IgD-negative memory B cell (primary cell): ENCODE results near the gene UBALD2. TPM values are rescaled to one million over a fixed set of nuclear protein-coding genes. Genes with fewer than 3 reads are reported as not detected.
"Not testable (repeated sequence)": the region's sequence is repeated elsewhere in the genome, so short reads cannot be mapped to it uniquely, and the experiment has no call there.

Experiments
- H3K27ac Mint-ChIP-seq, 3 donors: one replicate each; pipeline ENCODE4 v1.8.0; 2020 to 2022; ENCODE audit warnings: mild to moderate bottlenecking in 3 of 3, mixed read lengths in 3 of 3, moderate library complexity in 1 of 3
- H3K27me3 Mint-ChIP-seq: one replicate; pipeline ENCODE4 v1.8.0; 2021; ENCODE audit warnings: mixed read lengths
- H3K36me3 Mint-ChIP-seq: one replicate; pipeline ENCODE4 v1.8.0; 2020; ENCODE audit warnings: mild to moderate bottlenecking, mixed read lengths
- H3K4me1 Mint-ChIP-seq, 3 donors: one replicate each; pipeline ENCODE4 v1.8.0; 2020 to 2022; ENCODE audit warnings: mixed read lengths in 3 of 3, mild to moderate bottlenecking in 1 of 3
- H3K4me3 Mint-ChIP-seq, 4 donors: one replicate each; pipeline ENCODE4 v1.8.0; 2020 to 2022; ENCODE audit warnings: mild to moderate bottlenecking in 4 of 4, mixed read lengths in 4 of 4, moderate library complexity in 3 of 4
- H3K9me3 Mint-ChIP-seq, 3 donors: one replicate each; pipeline ENCODE4 v1.8.0; 2020 to 2021; ENCODE audit warnings: mixed read lengths in 3 of 3, mild to moderate bottlenecking in 1 of 3
- polyA plus RNA-seq: library from polyadenylated mRNA; unstranded; fragments of 300-500 nt; fragmentation: Illumina TruSeq; gene quantifications from one replicate; pipeline ENCODE4 v1.2.3, GENCODE V29; 2021

The UBALD2 gene
- polyA plus RNA-seq = 4.3 TPM

GRCh38 chr17:76264755-76265623, at the start of gene UBALD2:
Gene UBALD2 (plus strand): TSS chr17:76265348. CDS start chr17:76265506, 158 bp downstream.
- Mint-ChIP-seq H3K4me1 (peaks cover 53 to 63% (median 59%) of the 10 kb centered on the region in 3 donors), H3K27me3 (no peaks in the 10 kb centered on the region), H3K4me3 (peak within 1 kb of the TSS; percentile 92 to 97 (median 94)), H3K36me3 (no peaks in the 10 kb centered on the region), H3K27ac (peak within 1 kb of the TSS; percentile 97 to 100 (median 99)), H3K9me3 (no peaks in the 10 kb centered on the region)

GRCh38 chr17:76217081-76217480, 48.1 kb upstream of the UBALD2 start:
- Mint-ChIP-seq H3K36me3 (no peaks in the 10 kb centered on the region), H3K27me3 (peaks cover 3% of the 10 kb centered on the region), H3K9me3 (no peaks in the 10 kb centered on the region), H3K4me3 (no peak overlapping the region), H3K27ac (no peak overlapping the region), H3K4me1 (no peaks in the 10 kb centered on the region)

GRCh38 chr17:76219670-76220383, 45.3 kb upstream of the UBALD2 start:
- Mint-ChIP-seq H3K4me3 (no peak overlapping the region), H3K4me1 (no peaks in the 10 kb centered on the region), H3K27ac (peak overlapping the region in 1 of 3 donors; percentile 0), H3K27me3 (no peaks in the 10 kb centered on the region), H3K9me3 (no peaks in the 10 kb centered on the region), H3K36me3 (no peaks in the 10 kb centered on the region)

- H3K4me1 Mint-ChIP-seq = peaks cover 0 to 3% (median 2%) of the 10 kb centered on the region in 3 donors
- H3K27me3 Mint-ChIP-seq = no peaks in the 10 kb centered on the region
- H3K9me3 Mint-ChIP-seq = peaks cover 0 to 2% (median 0%) of the 10 kb centered on the region in 3 donors
- no peak overlapping the region for H3K4me3 Mint-ChIP-seq
- H3K36me3 Mint-ChIP-seq = peaks cover under 1% of the 10 kb centered on the region
- H3K27ac Mint-ChIP-seq = no peak overlapping the region
These were observed 41.3 kb upstream of the UBALD2 start for GRCh38 chr17:76223802-76224201.

GRCh38 chr17:76225373-76226086, 39.6 kb upstream of the UBALD2 start:
- not testable (repeated sequence) for H3K36me3 Mint-ChIP-seq, H3K27me3 Mint-ChIP-seq, H3K4me1 Mint-ChIP-seq, H3K9me3 Mint-ChIP-seq, H3K27ac Mint-ChIP-seq, H3K4me3 Mint-ChIP-seq

- not testable (repeated sequence) for H3K4me1 Mint-ChIP-seq, H3K27me3 Mint-ChIP-seq, H3K36me3 Mint-ChIP-seq, H3K27ac Mint-ChIP-seq, H3K4me3 Mint-ChIP-seq, H3K9me3 Mint-ChIP-seq
These were observed 38.4 kb upstream of the UBALD2 start for GRCh38 chr17:76226749-76227148.

GRCh38 chr17:76232342-76232741, 32.8 kb upstream of the UBALD2 start:
- Mint-ChIP-seq H3K4me1 (peaks cover 0 to 8% (median 5%) of the 10 kb centered on the region in 3 donors), H3K4me3 (no peak overlapping the region), H3K9me3 (peaks cover 0 to 3% (median 0%) of the 10 kb centered on the region in 3 donors), H3K27me3 (peaks cover 4% of the 10 kb centered on the region), H3K36me3 (peaks cover 5% of the 10 kb centered on the region), H3K27ac (no peak overlapping the region)

GRCh38 chr17:76233588-76234353, 31.4 kb upstream of the UBALD2 start:
- H3K4me3 Mint-ChIP-seq = no peak overlapping the region
- H3K36me3 Mint-ChIP-seq = peaks cover 5% of the 10 kb centered on the region
- H3K27me3 Mint-ChIP-seq = peaks cover 5% of the 10 kb centered on the region
- H3K9me3 Mint-ChIP-seq = peaks cover 0 to 1% (median 0%) of the 10 kb centered on the region in 3 donors
- no peak overlapping the region for H3K27ac Mint-ChIP-seq
- H3K4me1 Mint-ChIP-seq = peaks cover 2 to 5% (median 5%) of the 10 kb centered on the region in 3 donors

- Mint-ChIP-seq H3K27ac (no peak overlapping the region), H3K4me1 (peaks cover 2 to 5% (median 4%) of the 10 kb centered on the region in 3 donors), H3K9me3 (no peaks in the 10 kb centered on the region), H3K4me3 (no peak overlapping the region), H3K36me3 (peaks cover 2% of the 10 kb centered on the region), H3K27me3 (peaks cover 6% of the 10 kb centered on the region)
These were observed 30.8 kb upstream of the UBALD2 start for GRCh38 chr17:76234354-76234679.

- H3K27me3 Mint-ChIP-seq = peaks cover 7% of the 10 kb centered on the region
- no peak overlapping the region for H3K27ac Mint-ChIP-seq
- H3K9me3 Mint-ChIP-seq = no peaks in the 10 kb centered on the region
- peaks cover 2% of the 10 kb centered on the region for H3K36me3 Mint-ChIP-seq
- no peak overlapping the region for H3K4me3 Mint-ChIP-seq
- peaks cover 3 to 7% (median 5%) of the 10 kb centered on the region in 3 donors for H3K4me1 Mint-ChIP-seq
These were observed 29.3 kb upstream of the UBALD2 start for GRCh38 chr17:76235883-76236282.

- H3K9me3 Mint-ChIP-seq = no peaks in the 10 kb centered on the region
- peaks cover 8 to 13% (median 10%) of the 10 kb centered on the region in 3 donors for H3K4me1 Mint-ChIP-seq
- H3K27me3 Mint-ChIP-seq = peaks cover 14% of the 10 kb centered on the region
- H3K27ac Mint-ChIP-seq = no peak overlapping the region
- H3K4me3 Mint-ChIP-seq = peak overlapping the region in 1 of 4 donors; percentile 58
- H3K36me3 Mint-ChIP-seq = peaks cover 2% of the 10 kb centered on the region
These were observed 28.5 kb upstream of the UBALD2 start for GRCh38 chr17:76236603-76237002.

GRCh38 chr17:76237859-76238313, 27.3 kb upstream of the UBALD2 start:
- peaks cover 9 to 13% (median 12%) of the 10 kb centered on the region in 3 donors for H3K4me1 Mint-ChIP-seq
- H3K27ac Mint-ChIP-seq = no peak overlapping the region
- H3K9me3 Mint-ChIP-seq = no peaks in the 10 kb centered on the region
- no peaks in the 10 kb centered on the region for H3K36me3 Mint-ChIP-seq
- H3K27me3 Mint-ChIP-seq = peaks cover 22% of the 10 kb centered on the region
- H3K4me3 Mint-ChIP-seq = peak overlapping the region in 2 of 4 donors; percentile 22 to 76

- H3K36me3 Mint-ChIP-seq = no peaks in the 10 kb centered on the region
- peaks cover 9 to 13% (median 11%) of the 10 kb centered on the region in 3 donors for H3K4me1 Mint-ChIP-seq
- peak overlapping the region; percentile 48 to 83 (median 76) for H3K4me3 Mint-ChIP-seq
- H3K9me3 Mint-ChIP-seq = no peaks in the 10 kb centered on the region
- peak overlapping the region in 1 of 3 donors; percentile 39 for H3K27ac Mint-ChIP-seq
- H3K27me3 Mint-ChIP-seq = peaks cover 25% of the 10 kb centered on the region
These were observed 26.2 kb upstream of the UBALD2 start for GRCh38 chr17:76238847-76239537.
